ENCODE data around the gene ATP1A1.

Gene ATP1A1

DNA sequence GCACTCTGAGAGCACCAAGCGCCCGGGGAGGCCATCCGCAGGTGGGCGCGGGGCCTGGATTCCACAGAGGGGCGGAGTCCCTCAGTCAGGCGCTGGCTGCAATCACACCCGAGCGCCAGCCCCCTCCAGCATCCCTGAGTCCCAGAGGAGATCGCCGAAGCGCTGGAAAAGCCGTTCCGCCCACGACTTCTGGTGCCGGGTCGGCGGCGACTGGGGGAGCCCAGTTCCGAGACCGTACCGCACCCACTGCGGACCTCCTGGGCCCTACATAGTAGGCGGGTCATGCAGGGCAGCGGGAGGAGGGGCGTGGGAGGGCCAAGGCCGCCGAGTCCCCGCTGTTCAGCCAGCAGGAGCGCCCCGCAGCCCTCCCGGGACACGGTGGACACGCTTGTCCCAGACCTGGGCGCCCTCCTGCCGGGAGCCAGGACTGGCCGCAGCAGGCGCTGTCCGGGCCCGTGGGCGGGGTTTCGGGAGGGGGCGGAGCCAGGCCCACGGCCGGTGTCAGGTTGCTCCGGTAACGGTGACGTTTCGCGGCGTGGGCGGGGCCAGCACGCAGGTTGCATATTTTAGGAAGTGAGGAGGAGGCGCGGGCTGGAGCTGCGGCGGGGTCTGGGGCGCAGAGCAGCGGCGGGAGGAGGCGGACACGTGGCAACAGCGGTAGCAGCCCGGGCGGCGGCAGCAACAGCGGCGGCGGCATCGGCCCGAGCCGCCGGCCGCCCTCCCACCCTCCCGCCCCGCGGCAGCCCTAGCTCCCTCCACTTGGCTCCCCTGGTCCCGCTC lies at the start of gene ATP1A1:
Gene ATP1A1 (plus strand): TSS at position 594 of the 780 bp plus-strand sequence. CDS start 268 bp downstream, outside the sequence.
- DNase-seq = peak; percentile 97

DNA sequence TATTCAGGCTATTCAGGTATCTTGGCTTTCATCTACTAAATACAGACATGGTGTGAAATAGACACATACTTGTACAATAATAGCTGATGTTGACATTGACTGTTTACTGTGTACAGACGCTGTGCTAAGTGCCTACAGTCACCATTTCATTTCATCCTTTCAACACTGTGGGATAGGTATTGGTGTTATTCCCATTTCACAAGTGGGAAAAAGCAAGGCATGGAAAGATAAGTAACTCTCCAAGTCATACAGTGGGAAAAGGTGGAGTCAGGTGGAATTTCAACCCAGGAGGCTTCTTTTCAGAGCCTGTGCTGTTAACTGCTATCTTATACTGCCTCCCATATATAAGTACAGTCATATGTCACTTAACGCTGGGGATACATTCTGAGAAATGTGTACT lies 49.6 kb upstream of the ATP1A1 start:
- DNase-seq = no peak

DNA sequence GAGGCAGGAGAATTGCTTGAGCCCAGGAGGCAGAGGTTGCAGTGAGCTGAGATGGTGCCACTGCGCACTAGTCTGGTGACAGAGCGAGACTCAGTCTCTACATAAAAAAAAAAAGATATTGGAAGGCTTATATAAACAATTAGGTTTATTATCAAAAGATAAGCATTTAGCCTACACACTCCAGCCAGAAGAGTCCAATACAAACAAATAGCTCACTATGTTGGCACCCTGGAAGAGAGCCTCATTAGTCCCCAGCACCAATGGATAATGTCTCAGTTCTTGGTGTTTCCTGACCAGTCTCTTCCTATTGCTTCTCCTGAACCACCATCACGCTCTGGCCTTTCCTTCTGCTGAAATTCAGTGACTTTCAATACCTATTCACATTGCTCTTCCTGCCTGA lies 48.6 kb upstream of the ATP1A1 start:
- no peak for DNase-seq

DNA sequence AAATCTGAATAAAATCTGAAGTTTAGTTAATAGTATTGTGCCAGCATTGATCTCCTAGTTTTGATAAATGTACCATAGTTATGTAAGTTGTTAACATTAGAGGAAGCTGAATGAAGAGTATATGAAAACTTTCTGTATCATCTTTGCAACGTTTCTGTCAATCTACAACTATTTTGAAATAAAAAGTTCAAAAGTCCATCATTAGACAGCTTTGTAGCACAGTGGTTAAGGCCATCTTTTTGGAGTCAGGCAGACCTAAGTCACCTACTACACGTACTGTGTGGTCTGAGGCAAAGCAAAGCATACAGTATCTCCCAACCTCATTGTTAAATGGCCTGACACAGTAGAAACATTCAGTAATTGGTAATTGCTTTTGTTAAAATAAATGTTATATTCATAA lies 47.9 kb upstream of the ATP1A1 start:
- DNase-seq = no peak

DNA sequence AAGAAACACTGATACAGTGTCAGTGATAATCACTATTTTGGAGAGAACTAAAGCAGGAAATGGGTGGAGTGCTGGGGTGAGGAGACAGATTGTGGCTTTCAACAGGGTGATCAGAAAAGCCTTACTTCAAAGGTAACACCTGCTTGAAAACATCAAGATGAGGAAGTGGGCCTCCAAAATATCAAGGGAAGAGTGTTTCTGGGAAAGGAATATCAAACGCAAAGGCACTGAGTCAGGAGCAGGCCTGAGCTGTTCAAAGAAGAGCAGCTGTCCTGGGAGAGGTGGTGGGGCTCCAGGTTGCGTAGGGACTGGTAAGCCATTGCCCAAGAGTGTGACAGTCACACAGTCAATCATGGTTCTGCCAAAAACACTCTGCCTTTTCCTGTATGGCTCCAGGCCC lies 47.1 kb upstream of the ATP1A1 start:
- DNase-seq = no peak

DNA sequence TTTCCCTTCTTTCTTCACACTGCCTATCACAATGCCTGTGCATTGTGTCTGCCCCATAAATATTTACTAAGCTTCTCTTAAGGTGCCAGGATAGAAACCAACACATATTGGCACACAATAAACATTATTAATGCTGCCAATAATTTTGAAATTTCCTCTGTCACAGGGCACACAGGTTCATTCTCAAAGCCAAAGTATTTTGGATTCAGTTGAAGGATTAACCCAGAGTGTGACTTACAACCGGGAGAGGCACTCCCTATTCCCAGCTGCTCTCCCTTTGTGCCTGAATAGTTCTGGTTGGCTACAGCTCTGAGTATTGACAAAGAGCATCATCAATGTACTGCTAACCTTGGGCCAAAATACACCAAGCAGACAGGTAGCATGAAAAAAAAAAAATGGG lies 46.6 kb upstream of the ATP1A1 start:
- DNase-seq = no peak

DNA sequence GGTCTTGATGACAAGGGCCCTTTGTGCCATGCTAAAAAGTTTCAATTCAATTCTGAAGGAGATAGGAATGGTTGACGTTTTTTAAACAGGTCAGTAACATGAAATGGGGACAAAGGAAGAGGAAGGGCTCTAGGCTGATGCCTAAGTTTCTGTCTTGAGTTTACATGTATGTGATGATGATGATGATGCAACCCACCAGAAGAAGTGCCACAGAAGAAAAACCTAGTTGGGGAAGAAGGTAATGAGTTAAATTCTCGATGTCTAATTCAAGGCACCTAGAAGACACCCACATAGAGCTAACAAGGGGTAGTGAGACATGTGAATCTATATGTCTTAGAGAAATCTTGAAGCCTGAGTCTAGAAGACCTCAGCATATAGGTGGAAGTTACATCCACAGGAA lies 44.4 kb upstream of the ATP1A1 start:
- no peak for DNase-seq

DNA sequence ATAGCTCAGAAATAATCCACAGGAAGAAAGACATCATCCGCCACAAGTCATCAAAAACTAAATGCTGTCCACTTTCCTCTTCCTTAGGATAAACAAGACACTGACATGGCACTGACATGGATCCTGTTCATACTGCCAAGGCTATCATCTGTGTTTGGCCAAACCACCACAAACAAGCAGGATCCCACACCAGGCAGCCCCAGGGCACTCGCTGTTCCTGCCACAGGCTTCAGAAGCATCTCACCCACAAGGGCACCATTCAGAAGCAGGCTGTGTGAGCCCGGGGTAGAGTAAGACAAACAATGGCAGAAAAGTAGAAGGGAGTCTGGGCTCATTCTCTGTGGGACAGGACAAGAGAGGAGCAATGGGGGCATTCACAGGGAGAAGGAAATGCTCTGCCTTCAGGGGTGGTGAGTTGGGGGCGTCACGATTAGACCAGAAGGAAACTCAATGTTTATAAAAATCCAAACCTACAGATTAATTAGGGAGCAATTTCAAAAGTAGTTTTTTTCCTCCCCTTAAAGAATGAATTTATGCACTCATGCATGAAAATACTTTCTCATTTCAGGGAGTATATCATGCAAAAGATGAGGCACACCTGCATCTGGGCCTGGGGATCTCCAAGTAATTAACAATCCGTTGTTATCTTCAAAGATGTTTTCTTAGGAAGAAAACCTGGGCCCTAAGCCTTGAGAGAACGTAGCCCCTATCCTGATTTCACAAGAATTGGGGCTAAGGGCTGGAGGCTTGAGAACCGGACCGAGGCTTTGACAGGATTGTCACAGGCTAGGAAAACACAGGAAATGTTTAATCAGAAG lies 43.3 kb upstream of the ATP1A1 start:
- DNase-seq = no peak

DNA sequence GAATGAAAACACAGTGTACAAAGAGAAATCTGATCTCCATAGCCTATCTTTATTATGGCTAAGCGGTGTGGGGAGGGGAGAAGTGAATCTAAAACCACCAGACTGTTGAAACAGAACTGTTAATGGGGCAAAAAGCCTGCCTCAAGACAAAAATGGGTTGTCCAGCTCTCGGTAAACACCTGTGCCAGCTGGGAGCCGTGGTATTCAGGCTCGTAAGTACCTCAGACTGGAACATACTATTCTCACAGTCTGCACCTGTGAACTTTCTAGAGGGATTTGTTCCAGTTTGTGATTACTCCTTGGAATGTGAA lies 42.7 kb upstream of the ATP1A1 start:
- DNase-seq = no peak

DNA sequence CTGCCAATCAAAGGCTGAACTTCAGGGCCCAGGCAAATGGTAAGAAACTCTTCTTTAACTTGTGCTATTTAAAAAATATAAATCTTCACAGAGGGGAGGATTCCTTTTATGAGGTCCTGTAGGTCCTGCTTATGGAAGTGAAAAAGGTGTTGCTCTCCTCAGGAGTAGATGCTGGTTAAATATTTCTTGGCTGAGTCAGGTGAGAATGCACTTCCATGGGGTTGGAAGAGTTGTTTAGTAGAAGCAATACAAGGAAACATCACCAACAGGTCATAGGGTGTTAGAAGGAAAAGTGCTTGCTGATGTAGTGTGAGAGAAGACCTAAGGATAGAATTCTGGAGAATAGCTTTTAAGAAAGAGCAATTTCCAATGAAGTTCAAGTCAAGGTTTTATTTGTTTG lies 42.2 kb upstream of the ATP1A1 start:
- no peak for DNase-seq

DNA sequence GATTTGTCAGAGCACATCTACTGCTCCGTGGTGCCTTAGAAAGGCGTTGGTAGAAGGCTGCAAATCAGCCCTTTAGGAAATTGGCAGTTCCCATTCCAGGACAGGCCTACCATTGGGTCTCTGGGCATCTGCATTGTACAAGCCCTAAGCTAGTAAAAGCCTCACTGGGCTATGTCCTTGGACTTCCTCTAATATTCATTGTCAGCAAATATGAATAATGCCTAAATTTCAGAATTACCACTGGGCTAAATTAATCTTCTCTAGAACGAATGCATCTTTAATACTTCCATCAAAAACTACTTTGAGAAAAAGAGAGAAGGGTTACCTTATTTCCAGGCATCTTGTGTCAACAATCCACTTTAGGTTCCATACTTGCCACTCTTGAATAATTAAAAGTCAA lies 41.5 kb upstream of the ATP1A1 start:
- DNase-seq = no peak

DNA sequence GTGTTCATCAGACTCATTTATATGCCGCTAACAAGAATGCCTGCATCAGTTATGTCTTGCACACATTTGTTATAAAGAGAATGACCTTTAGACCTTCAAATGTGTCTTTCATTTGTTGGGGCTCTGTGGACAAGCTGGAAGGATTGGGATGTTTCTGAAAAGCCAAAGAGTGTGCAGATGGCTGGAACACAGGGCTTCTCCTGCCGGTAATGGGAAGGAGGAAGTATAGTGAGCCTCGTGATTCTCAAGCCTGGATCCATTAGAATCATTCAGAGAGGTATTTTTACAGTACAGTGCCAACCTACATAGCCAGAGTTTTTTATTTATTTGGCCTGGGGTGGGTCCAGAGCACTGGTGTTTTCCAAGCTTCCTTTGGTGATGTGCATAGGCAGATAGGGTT lies 40.6 kb upstream of the ATP1A1 start:
- no peak for DNase-seq

DNA sequence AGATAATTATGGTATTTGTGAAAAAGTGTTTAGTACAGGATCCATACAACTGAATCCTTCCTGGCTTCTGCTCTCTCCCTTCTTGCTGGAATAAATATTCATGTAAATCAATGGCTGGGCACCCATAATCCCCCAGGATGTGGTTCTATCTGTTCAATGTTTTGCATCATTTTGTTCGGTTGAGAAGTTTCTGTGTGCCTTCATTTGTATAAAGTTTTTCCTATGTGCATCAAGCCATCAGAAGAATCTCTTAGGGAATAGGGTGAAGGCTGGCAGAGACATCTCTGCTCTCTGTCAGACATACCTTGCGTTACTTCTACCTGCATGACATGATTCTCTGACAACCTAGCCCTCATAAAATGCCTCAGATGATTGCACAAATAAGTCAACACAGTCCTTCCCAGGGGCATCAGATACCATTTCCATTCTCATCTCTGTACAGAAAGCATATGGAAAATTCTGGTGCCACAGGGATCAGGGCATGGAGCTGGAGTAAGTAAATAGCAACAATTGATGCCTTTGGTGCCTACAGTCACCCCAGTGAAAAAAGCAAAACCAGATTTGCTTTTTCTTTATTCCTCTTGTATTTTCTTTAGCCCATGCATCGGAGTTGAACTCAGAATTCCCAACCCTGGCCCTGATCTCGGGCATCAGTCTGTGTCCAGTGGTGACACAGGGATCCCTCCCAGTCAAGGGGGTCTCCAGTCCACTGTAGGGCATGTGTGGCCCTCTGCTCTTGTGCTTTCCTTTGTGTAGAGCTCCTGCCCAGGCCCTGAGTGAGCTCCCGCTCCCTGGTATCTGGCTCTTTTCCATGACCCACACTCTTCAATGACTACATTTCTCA lies 39.7 kb upstream of the ATP1A1 start:
- DNase-seq = no peak

DNA sequence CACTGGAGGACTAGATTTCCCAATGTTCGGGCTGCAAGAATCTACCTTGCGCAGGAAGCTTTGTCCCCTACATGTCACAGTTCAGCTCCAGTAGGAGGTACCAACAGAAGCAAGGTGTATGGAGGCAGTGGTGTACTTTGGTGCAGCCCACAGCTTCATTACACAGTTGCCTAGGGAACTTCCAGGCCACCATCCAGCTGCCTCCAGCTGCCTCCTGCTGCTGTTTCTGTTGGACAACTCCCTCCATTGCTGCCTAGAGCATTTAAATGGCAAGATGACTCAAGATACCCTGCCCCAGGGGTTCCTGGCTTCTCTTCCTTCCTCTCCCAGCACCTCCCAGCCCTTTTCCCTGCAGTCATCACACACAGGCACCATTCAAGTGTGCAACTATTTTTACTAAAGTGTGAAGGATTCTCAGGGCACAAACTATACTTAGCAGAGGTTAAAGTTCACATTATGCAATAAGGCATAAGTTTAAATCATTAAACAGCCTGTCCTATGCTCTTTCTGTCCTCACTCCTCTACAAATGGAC lies 39.0 kb upstream of the ATP1A1 start:
- no peak for DNase-seq

DNA sequence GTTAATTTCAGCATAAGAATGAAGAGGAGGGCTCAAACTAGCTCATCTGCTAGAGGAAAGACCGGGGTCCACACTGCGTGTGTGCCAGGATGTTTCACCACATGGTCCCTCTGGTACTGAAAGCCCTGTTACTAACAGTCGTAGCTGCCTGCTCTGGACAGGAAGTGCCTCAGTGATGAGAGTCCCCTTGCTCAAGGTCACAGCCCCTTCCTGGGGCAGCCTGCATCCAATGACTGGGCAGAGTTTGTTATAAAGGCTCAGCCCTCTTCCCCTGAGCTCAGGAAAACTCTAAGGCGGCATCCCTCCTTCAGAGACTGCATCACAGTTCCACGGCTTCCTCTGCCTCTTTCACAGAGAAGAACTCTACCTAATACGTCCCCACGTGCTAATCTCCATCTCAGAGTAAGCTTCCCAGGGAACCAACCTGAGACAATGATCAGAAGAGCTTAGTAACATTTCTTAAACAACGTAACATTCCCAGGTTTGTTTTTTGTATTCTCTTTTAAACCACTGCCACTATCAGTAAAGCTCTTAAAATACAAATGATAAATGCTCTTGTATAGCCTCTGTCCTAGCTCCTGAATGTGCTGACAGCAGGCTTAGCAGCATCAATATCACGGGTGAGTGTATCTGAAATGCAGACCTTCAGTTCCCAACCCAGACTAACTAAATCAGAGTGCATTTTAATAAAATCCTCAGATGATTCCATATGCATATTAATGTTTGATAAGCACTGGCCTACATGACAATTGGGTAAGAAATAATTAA lies 38.0 kb upstream of the ATP1A1 start:
- DNase-seq = no peak

DNA sequence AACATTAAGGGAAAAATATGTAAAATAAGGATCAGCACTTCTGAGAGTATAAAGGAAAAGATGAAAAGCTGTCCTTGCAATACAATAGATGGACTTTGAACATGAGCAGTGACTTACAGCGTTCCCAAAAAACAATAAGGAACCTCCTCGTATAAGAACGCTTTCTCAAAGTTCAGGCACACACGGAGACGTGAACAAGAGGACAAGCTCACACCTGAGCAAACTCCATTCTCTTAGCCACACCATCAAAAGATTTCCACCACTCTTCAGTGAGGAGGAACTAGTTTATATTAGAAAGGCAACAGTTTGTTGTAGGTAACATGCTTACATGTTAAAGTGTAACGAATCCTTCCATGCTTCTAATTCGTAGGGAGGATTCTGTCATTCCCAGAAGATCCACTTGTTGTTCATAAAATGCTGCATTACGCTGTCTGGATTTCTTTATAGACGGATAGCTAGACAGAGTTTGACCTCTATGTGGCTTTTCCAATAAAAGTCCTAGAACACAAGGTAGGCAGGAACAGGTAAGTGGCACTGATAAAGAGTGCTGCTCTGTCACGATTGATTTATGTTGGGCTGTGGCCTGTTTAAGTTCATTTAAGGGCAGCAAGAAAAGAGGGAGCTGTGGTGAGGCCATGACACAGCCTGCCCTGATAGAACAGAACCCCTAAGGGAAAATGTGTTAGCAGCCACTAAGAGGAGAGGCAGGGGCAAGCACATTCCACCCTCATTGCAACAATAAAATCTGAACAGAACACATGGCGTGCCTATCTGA lies 37.0 kb upstream of the ATP1A1 start:
- DNase-seq = no peak

DNA sequence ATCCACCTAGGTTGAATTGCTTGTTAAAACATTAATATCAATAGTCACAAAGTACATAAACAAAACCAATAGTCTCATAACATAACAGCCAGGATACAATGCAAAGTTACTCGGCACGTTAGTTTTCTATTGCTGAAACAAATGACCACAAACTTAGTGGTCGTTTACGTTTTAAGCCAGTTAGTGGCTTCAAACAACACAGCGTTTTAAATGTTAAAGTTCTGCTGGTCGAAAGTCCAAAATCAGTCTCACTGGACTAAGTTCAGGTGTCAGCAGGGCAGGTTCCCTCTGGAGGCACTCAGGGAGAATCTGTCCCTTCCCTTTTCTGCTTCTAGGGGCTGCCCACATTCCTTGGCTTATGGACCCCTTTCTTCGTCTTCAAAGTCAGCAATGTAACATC lies 35.6 kb upstream of the ATP1A1 start:
- DNase-seq = no peak

DNA sequence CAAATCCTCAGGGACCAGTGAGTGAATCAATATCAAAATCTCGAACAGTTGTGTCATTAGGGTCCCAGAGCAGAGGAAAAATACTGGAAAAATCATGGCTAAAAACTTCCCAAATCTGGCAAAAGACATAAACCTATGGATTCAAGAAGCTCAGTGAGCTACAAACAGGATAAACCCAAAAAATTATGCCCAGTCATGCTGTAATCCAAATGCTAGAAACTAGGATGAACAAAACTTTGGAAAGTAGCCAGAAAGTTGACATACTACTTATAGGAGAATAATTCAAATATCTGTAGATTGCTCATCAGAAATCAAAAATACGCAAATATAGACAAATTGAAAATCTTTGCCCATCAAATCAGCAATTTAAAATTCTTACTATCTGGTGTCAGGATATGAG lies 34.6 kb upstream of the ATP1A1 start:
- no peak for DNase-seq

DNA sequence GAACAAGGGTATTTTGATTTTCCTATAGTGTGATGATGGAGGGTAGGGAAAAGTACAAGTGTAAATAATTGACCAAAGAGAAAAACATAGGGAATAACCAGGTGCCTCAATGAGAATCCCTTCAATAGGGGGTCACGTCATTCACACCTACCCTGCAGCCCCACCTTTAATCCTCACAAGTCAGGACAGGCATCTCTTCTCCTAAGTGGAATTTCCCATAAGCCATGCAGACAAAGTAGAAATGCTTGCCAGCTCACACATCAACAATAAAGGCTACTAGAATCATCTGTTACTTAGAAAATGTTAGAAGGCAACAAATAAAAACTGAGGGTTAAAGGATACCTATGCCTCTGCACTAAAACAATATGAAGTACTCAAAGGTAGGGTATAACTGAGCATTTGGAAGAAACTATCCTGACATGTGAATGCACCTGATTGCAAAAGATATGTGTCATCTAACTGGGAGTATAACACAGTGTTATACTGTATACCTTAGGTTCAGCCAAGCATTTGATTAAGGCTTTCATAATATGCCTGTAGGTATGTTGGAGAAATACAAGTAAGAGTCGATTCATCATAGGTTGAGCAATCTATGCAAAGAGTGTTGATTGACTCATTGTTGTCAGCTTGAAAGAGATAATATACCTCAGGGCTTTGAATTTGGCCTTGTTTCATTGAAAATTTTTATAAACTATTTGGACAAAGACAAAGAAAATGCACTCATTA lies 32.4 kb upstream of the ATP1A1 start:
- DNase-seq = no peak

DNA sequence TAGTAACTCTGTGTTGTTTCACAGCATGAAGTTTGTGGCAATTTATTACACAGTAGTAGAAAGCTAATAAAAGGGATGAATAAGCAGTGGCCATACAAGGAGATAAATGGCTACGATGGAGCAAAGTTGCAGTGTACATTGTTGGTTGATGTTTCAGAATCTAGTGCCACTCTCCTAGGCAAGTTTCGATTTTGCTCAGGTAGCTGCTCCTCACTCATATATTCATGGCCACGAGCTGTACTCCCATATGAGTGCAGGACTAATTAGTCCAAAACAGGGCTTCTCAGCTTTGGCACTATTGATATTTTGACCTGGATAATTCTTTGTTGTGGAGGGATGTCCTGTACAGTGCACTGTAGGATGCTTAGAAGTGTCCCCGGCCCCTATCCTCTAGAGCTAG lies 30.0 kb upstream of the ATP1A1 start:
- no peak for DNase-seq

DNA sequence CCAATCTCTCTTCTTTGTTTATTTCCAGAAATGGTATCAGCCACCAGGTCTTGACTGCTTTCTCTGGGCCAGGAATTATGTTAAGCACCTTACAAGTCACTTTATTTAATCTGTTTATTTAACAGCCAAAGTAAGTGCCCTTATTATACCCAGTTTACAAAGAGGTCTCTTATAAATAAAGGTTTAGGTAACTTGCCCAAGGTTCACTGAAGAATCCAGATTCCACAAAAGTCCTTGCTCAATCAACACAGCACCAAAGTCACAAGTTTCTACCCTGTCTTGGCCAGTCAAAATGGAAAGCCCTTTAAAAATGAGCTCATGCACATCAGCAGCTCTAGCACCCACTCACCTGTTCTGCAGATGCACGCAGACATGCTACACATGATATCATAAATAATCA lies 28.0 kb upstream of the ATP1A1 start:
- no peak for DNase-seq
